ENCODE data around the gene ITGA1.

The ITGA1 gene

DNA sequence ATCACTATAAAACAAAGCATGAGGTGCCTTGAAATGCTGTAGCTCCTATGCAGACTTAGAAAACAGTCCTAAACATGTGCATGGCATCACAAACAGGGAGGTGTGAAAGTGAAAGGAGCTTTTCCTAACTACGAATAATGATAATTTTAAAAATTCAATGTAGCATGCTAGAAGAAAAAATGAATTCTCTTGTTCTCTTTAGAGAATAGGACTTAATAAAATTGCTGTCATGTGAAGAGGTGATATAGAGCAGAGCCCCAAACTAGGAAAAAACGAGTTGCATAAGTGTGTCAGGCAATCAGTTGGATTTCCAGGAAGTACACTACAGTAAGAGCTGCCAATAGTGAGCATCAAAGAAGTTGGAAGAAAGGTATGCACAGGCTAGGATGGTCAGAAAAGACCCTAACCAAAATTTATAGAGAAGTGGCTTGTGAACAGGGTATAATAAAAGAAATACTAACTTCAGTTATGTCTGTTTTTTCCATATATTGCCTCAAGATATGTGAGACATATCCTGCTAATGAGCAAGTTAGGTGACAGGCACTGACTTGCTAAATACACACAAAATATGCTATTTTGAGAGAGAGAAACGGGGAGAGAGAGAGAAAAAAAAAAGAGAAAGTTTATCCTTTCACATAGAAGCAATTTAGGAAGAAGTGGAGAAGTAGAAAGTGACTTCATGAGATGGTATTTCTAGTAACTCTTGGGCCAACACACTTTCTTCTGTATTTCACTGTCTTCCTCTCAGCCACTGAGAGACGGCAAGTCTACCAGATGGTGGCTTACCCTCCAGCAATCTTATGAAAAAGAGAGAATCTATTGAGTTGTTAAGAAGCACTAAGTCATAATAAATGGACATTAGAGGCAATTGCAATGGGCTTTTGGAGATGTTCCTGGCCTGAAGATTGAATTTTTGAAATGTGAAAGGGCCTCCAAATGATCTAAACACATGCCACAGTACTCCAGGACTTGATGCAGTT, 219.5 kb downstream of the ITGA1 start:
- no peak for DNase-seq (ENCODE audit: low read depth, low spot score)
- TF ChIP-seq, protein P1, sequence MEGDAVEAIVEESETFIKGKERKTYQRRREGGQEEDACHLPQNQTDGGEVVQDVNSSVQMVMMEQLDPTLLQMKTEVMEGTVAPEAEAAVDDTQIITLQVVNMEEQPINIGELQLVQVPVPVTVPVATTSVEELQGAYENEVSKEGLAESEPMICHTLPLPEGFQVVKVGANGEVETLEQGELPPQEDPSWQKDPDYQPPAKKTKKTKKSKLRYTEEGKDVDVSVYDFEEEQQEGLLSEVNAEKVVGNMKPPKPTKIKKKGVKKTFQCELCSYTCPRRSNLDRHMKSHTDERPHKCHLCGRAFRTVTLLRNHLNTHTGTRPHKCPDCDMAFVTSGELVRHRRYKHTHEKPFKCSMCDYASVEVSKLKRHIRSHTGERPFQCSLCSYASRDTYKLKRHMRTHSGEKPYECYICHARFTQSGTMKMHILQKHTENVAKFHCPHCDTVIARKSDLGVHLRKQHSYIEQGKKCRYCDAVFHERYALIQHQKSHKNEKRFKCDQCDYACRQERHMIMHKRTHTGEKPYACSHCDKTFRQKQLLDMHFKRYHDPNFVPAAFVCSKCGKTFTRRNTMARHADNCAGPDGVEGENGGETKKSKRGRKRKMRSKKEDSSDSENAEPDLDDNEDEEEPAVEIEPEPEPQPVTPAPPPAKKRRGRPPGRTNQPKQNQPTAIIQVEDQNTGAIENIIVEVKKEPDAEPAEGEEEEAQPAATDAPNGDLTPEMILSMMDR (IDR thresholded peaks at IDR 0.05; ENCODE audit: insufficient read depth, low read length, missing control alignments): no peak
- ChIA-PET CTCF (interaction anchor here (1.5 to 1.7 kb wide), 3 partner anchors 11 to 29 kb away, joined by 3 to 5 read pairs (median 4); no protein-coding TSS in a partner anchor), POLR2A (no interaction called here)
- H3K4me3 ChIP-seq (ENCODE audit: low read depth, low read length): no peak overlapping the region

DNA sequence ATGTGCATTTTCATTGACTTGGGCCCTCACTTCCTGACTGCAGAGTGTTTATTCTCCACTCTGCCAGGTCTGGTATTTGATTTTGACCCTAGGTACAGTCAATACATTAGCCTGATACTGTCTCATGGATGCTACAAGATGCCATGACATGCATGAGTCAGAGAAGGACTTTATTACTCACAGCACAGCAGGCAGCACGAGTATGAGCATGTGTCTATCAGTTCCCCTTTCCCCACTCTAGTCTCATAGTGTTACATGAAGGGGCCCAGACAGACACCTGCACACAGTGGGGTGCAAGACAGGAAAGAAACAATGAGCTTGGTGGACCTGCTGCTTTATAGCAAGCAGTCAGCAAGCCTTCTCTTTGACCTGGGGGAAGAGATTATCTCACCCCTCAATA, 221.0 kb downstream of the ITGA1 start:
- no peak overlapping the region for H3K4me3 ChIP-seq (ENCODE audit: low read depth, low read length)
- POLR2A ChIA-PET: no interaction called here
- no peak for DNase-seq (ENCODE audit: low read depth, low spot score)
- CTCF ChIA-PET: interaction anchor here (1.3 kb wide), 1 partner anchor 88 kb away, joined by 3 read pairs; no protein-coding TSS in a partner anchor
- TF ChIP-seq, protein P1 (IDR thresholded peaks at IDR 0.05; ENCODE audit: insufficient read depth, low read length, missing control alignments): no peak
